NCI-H446 (cell line): ENCODE data around the gene PTN.
A peak's percentile ranks its signal among the peaks of the same experiment; 100 is the strongest.
"Not testable (repeated sequence)": the region's sequence is repeated elsewhere in the genome, so short reads cannot be mapped to it uniquely, and the experiment has no call there.

Experiments
- DNase-seq, 2 experiments: peaks; one replicate each; lab custom pipeline; 2025; lab: John Stamatoyannopoulos, UW

Gene PTN

DNA sequence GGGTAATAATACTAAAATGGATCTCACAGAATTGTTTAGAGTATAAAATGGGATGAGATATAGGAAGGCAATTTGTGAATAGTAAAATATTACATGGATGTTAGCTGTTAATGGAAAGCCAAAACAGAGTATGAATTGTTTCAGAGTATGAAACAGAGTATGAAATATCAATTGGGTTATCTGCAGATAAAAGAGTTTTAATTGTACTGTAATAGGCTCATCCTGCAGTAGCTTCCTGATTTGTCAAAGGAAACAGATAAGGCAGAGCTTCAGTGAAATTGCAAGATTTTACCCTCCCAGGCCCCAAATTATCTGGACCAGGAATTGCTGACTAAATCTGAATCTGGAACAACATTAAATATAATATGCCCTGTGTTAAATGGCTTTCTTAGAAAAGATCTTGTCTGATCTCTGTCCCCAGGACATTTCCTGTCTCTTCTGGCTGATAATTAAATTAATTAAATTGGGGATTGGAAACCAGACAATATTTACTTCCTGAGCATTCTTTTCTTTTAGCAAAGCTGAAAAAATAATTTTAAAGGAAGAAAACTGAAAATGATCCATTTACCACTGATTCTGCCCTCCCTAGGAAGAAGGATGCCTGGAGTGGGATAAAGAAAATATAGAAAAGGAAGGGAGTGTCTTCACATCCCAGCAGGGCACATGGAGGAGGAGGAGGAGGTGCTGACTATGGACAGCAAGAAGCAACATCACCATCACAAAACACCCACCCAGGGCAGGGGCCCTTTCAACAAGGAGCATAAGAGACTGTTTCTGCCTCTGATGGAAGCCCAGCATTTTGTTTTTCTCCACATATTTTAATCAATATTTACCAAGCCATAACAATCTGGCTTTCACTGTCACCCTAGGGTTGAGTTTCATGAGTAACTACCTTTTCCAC lies 18.5 kb downstream of the PTN start:
- DNase-seq: no peak

DNA sequence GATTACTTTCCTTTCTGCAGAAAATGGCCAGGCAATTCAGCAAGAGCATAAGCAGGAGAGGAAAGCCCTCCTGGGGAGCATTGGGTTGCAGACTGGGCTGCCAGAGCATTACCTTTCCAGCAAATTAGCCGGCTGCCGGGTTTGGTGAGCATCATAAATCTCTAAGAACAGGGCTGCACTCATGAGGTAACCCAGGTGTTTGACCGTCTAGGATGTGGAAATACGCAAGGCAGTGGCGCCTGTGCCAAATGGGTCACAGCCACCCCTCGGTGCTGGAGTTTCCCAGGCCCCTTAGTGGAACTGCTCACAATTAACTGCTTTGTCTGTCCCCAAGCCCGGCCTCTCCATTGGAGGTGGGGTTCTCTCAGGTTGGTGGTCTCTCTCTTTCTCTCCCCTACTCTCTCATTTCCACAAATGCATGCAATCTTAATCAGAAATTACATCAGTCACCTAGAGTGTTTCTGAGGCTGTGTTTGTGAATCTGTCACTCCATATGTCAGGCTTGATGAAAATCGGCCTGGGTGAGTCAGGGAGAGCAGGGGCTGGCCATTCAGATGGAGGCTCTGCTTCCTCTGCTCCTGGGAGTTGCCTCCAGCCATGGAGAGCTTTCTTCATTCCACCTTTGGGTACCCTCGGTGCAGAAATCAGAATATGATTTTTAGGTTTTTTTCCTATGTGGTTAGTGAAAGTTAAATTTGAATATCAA lies 26.7 kb downstream of the PTN start:
- DNase-seq: no peak

DNA sequence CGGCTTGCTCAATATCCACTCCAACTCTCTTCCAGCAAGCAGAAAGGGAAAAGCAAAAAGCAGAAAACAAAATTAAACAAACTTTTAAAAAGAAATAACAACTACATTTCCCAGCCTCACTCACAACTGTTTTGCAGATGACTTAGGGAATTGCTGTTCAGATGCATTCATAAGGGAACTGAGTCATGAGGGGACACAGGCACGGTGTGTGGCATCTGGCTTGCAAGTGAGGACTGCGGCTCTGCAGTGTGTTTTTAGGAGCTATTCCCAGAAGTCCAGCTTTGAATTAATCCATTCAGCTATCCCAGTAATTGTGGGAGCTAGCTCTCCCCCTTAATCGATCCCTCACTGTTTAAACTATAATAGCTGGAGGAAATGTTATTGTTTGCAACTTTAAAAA lies 30.3 kb downstream of the PTN start:
- no peak for DNase-seq

DNA sequence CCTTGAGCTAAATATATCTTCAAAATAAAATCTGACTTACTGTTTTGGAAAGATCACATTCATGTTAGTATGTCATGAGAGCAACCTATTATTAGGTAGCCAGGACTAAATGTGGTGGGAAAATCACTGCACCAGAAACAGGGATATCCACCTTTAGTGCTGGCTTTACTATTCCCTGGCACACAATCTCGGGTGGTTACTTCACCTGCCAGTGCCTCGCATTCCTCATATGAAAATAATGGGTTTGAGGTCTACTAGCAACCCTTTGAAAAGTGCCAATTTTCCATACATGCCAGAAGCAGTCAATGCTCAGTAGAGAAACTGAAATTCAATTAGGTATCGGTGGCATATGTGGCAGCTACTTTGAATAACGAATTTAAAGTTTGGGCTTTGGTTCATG lies 36.8 kb downstream of the PTN start:
- peak; percentile 25 to 48 for DNase-seq

DNA sequence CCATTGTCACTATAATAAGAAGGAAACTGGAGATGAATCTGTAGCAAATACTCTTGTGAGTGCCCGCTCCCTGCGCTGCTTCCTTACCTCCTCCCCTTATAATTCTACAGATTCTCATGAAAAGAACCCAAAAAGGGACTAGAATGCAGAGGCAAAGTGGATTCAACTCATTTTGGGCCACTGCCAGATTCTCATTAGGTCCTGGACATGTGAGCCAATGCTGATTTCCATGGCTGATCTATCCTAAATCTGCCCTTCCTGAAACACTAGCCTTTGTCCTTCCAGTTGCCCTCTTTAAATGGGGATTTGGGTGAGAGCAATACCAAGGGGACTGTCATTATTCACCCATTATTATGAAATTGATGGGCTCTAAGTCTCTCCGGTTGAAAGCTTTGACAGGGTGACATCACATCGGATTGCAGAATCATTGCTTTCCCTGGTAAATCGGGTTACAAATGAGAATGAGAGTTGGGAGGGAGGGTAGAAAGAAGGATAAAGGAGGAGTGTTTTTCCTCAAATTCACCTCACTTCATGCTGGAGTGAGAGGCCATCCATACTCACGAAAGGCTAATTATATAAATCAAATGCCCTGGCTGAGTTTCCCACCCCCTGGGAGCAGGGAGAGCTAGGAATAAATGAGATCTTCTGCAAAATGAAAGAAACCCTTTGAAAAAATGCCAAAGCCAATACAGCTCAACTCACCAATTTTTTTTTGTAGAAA lies 37.5 kb downstream of the PTN start:
- DNase-seq: peak; percentile 63 to 71

DNA sequence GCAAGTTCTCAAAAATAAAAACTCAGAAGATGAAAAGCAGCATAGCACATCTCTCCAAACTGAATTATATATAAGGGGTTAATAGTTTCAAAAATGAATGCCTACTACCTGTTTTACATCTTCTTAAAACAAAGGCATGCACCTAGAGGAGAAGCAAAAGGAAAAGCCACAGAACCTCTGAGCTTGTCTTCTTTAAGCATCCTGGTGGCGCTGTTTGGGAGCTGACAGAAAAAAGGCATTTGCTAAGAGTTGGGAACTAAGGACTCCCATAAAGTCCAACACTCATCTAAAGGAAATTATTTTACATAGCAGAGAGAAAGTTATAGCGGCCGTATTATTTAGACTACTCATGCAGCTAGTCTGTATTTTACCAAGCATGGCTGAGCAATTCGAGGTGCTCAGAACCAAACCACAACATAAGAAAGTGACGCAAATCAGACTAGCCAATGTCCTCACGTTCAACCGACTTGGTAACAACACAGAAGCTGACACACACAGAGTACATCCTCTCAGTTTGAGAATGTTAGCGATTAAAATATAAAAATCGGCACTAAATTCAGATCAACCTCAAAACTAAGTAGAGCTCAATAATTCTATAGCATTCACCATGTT lies 38.8 kb downstream of the PTN start:
- no peak for DNase-seq

DNA sequence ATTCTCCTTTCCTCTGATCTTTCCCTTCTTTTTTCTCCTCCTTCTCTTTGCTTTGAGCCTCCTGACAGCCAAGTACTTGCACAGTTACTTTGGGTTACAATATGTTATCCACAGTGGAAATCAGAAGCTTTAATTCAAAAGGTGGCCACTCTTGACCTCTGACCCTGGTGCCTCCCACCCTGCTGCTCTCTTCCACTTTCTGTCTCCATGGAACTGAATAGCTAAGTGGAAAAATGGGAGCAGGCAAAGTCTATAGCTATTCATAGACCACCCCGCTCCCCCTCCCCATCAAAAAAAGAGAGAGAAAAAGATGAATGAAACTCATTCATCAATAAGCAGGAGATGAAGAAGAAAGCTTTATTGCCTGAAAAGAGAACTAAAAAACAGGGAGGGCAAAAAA lies 39.4 kb downstream of the PTN start:
- no peak for DNase-seq

DNA sequence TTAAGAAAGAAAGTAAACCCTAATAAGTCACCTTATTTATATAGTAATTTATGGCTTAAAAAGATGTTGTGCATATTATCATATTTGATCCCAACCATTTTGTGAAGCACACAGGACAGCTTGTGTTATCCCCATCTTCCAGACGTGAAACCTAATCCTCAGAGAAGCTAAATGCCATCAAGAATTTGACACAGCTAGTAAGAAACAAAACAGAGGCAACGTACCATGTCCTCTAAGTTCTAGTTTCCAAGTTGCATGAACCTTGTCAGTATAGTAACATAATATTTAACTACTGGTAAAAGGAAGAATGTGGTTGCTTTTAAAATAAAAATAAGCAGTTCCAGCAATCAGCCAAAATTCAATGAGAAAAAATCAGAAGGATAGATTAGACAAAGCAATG lies 41.5 kb downstream of the PTN start:
- DNase-seq: no peak

DNA sequence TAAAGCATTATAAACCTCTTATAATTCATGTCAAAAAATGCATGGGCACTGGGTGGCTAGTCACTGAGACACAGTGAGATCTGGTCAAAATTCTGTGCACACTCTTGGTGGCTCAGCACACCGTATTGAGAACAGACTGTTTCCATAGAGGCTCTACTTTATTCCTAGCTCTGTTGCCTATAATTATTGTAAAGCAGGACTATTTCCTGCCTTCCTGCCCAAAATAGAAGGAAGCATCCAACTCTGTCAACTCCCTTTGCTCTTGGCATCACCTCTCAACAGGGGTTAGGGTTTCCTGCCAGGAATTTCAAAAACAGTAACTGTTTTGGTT lies 45.1 kb downstream of the PTN start:
- DNase-seq: no peak

DNA sequence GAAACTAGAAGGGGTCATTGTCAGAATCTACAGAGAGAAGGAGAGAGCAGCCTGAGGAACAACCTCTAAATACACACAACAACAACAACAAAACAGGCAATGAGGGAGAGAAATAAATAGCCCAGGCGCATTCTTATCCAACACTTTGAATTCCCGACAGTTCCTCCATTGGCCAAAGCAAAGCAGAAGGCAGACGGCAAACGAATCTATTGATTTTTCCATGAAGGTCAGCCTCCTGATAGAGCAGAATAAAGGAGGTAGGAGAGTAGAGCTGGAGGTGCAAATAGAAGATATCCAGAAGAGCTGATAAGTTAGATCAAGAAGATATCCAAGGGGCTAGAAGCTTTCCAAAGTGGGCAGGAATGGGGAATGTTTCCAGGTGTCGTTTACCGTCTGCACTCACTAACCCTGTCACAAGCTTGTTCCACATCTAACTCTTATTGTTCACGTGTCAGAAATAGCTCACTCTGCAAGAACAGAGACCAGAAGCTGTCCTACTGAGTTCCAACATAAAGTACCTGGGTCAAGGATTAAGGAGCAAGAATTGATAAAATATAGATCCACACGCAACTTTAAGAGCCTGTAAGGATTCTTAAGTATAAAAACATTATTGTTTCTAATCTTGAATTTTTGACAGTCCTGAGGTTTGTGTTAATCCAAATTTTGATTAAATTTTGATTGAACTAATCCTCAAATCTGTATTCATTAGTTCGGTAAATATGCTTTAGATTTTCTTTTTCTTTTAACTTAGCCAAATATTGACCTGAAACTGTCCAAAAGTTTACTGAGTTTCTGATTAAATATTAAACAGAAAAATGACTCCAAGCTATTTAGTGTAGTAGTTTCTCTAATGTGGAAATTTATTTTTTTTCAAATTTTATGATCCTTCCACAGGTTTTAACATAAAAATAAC lies 45.7 kb downstream of the PTN start:
- no peak for DNase-seq

DNA sequence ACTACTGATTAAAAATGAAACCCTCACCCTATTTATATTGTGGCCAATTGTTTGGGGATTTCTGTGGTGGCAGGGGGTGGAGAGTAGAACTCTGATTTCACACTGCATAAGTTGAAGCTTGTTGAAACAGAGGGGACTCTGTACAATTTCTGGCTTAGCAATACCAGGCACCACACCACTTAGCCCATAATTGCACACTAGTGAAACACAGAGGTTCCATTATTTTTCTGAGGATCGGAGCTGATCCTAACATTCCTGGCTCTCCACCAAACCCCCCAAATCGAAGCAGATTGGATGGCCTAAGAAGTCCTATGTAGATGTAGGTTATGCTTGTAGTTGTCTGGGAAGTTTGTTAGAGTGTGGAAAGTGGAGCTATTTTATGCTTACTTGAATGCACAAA lies 47.0 kb downstream of the PTN start:
- no peak for DNase-seq

DNA sequence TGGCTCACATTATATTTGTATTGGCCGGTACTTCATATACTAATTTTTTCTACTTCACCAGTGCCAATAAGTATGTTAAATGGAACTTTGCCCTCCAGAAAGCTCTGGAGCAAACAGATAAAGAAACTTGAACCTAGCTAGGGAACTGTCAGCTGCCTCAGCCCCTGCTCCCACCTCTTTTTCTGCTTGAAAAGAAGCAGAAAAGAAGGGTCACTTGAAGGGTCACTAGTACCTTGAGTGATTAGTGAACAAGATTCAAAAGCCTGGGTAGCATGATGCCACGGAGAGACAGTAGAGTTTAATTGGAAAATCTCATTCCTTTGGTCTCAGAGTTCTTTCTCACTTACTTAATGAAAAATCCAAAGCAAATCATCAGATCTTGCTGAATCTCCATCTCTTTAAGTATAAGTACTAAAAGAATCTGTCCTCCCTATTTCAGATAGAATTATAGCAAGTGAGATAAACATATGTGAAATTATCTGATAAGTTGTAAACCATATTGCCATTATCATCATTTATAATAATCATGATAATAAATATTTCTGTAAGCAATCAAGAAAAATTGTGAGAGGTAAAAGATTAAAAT lies 47.7 kb downstream of the PTN start:
- DNase-seq: no peak

DNA sequence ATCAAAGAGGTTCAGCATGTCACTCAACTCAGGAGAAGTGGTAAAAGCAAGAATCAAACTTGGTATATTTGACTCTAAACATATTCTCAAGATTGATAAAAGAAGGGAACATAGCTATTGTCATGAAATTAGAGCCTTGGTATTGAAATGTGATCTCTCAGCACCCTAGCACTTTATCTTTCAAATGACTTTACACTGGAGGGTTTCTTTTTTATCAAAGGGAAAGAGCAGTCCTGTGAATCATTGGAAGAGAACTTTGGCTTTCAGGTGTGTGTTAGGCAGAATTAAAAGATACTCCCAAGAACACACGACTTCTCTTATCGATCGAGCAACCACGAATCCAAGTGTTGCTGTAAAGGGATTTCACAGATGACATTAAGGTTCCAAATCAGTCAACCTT lies 54.4 kb downstream of the PTN start:
- no peak for DNase-seq

DNA sequence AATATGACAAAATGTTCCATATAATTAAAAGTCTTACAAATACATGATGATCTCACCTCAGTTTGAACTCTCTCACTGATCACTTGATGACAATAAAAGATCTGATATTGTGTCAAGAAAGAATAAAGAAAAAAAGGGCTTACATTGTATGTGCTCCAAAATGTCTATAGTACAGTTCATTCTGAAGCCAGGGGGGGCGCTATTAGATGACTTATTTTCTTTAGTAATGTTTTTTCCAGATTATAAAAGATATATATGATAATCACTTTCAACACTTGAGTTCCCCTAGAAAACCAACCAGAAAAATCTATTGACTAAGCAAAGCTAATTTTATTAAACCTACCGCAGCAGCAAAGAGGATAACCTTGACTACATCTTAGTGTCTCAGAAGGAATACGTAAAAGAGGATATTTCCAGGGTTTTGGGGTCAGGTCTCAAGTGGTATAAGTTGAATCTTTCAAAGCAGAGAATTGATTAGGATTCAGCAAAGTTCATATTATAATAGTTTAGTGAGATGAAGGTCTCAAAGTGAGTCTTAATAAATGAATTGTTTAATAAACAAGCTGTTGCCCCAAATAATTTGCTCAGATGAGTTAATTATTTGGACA lies 55.8 kb downstream of the PTN start:
- no peak for DNase-seq

DNA sequence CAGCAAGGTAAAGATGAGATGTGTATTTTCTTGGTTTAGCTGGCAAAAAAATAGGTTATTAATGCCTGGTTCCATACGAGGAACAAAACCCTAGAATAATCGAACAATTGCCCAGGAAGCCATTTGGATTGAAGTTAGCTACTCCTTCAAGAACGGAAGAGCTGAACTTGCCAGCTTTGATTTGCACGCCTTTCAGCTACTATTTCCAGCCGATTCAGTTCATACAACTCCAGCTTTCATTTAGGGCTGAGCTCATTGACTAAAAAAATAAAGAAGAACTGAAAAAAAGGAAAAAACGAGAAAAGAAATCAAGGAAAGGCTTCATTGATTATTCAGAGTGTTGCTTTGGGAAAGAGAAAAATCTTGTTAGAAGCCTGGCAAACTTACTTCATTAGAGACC lies 60.4 kb downstream of the PTN start:
- no peak for DNase-seq

DNA sequence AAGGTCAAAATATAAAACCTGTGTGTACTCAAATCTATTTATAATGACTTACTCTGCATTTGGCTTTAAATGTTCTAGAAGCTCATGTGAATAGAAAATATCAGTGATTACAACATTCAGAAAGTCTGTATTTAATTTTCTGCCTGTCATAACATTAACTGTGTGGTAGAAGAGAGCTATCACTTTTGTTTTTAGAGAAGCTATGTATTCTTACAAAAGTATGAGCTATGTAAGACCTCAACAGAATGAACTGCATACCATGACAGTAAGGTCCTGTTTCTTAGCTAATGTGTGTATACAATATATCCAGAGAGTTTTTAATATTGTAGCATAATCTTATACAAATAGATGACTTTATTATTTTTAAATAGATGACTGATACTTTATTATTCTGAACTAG lies 61.5 kb downstream of the PTN start:
- DNase-seq: no peak

DNA sequence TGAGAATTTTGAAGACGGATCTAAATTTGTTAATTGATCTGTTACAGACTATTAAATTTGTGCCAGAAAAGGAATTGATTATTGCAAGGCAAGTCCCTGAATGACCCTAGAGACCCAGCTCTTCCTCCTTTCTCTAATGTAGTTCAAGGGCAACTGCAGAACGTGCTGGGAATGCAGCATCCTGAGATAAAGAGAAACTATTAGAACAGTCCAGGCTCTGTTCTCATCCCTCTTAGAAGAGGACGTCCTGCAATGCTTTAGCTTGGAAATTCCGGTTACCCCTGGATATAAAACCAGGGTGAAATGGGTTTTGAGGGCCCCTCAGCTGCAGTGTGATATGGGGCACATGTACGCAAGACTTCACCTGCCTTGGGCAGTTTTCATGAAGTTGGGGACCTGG lies 67.3 kb downstream of the PTN start:
- no peak for DNase-seq

DNA sequence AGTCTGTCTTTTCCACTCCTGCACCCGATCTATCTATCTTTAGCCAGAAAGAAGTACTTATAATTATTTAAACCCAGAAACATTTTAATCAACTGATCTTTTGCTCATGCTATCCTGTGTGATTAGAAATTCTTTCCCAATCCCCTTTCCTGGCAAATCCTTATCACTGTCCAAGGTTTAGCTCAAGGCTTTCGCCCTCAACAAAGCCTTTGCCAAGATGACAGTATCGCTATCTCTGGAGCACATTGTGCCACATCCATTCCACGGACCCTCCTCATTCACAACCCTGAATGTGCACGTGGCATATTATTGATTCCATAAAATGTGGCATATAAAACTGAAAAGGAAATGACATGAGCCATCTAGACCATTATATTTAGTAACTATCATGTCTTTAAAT lies 71.3 kb downstream of the PTN start:
- DNase-seq: no peak

DNA sequence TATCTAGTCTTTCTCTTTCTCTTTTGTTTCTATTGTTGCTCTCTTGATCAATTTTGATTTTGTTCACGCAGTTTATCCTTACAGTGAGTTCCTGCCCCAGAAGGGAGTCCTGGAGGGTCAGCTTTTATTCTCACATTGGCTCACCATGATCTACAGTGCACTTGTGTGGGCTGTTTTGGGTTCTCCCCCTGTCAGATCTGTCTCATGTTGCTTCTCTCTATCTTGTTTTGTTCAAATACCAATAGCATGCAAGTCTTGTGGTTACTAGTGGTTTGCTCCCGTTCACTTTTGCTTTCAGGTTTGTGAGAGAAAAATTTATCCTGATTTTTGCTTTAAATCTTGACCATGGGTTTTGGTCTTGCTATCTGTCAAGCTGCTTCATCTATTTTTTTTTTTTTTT lies 74.3 kb downstream of the PTN start:
- no peak for DNase-seq

DNA sequence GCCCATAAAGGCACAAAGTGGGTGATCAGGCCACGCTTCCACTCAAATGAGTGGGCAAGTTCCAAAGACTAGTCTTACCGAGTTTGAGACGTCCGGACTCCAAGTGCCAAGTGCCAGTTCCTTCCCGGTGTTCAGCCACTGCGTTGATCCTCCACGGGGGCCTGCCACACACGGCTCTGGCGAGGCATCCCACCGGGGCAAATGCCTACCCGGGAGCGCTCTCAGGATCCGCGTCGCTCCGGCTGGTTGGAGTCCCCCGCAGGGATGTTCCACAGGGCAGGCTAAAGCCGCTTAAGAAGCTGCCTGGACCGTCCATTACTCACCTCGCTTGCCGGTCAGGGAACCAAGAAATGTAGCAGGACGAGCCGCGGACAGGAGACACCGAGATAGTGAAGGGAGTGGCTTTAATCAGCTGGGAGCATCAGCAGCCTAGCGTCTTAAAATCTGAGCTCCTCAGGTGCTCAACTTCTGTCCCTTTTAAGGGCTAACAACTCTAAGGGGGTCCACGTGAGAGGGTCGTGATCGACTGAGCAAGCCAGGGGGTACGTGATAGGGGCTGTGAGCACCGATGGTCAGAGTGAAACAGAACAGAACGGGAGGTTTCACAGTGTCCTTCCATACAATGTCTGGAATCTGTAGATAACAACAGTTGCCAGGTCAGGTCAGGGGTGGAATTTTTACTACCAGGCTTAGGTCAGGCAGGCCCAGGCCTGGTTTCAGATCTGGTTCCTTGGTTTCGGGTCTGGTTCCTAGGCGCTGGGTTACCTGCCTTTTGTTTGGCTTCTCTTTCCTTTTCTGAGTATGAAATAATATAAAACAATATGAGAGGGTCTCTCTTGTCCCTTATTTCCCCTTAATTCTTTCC lies 75.3 kb downstream of the PTN start:
- not testable (repeated sequence) for DNase-seq
